HG03095 (cell line): ENCODE results near the gene COQ8B.

Experiments
- ATAC-seq: cut with Tn5 transposase; IDR thresholded peaks from one replicate; pipeline ENCODE4 v1.9.1; 2021; ENCODE audit warnings: moderate library complexity; ENCODE audit not compliant: unreplicated experiment

Gene COQ8B

DNA sequence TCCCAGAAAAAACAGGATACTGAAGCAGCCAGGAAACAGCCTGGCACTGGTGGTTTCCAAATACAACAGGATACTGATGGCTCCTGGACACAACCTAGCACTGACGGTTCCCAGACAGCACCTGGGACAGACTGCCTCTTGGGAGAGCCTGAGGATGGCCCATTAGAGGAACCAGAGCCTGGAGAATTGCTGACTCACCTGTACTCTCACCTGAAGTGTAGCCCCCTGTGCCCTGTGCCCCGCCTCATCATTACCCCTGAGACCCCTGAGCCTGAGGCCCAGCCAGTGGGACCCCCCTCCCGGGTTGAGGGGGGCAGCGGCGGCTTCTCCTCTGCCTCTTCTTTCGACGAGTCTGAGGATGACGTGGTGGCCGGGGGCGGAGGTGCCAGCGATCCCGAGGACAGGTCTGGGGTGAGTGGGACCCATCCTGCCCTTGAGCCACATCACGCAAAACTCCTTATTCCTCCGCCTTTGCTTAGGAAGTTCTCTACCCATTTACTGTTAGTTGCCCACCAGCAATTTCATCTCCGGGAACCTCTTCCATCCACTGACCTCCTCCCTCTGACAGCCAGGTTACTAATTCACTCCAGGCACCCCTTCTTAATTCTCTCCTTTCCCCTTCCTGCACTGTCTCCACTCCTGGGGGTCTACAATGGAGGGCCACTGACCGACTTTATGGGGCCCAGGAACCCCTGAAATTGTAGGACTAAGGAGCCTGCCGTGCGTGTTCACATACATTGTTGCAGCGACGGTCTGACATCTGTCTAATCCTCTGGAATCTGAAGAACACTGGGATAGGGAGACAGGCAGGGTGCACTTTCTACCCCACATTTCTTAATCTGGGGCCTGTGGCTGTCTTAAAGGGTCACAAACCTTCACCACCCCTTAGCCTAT lies 1.4 kb upstream of the COQ8B start:
- no peak for ATAC-seq

DNA sequence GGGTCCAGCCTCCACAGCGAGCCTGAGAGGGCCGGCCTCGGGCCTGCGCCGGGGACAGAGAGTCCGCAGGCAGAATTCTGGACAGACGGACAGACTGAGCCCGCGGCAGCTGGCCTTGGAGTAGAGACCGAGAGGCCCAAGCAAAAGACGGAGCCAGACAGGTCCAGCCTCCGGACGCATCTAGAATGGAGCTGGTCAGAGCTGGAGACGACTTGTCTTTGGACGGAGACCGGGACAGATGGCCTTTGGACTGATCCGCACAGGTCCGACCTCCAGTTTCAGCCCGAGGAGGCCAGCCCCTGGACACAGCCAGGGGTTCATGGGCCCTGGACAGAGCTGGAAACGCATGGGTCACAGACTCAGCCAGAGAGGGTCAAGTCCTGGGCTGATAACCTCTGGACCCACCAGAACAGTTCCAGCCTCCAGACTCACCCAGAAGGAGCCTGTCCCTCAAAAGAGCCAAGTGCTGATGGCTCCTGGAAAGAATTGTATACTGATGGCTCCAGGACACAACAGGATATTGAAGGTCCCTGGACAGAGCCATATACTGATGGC lies 716 bp upstream of the COQ8B start:
- no peak for ATAC-seq

DNA sequence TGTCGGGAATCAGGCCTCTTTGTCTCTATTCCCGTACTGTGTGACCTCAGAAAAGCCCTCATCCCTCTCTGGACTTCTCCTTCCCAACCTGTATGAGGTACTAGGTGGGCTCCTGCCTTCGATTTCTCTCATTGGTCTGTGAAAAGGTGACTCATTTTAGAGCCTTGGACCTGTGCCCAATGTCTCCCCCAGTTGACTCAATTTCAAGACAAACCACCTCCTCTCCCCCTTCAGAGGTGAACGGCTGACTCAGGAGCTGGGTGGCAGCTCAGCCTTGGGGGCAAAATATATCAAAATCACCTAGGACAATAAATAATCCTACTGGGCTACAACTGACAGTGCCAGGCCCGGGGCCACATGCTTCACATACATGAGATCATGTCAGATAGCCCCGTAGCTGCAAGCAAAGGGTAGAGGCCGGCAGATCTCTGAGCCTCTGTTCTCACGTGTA lies 630 bp downstream of the COQ8B start:
- no peak for ATAC-seq

DNA sequence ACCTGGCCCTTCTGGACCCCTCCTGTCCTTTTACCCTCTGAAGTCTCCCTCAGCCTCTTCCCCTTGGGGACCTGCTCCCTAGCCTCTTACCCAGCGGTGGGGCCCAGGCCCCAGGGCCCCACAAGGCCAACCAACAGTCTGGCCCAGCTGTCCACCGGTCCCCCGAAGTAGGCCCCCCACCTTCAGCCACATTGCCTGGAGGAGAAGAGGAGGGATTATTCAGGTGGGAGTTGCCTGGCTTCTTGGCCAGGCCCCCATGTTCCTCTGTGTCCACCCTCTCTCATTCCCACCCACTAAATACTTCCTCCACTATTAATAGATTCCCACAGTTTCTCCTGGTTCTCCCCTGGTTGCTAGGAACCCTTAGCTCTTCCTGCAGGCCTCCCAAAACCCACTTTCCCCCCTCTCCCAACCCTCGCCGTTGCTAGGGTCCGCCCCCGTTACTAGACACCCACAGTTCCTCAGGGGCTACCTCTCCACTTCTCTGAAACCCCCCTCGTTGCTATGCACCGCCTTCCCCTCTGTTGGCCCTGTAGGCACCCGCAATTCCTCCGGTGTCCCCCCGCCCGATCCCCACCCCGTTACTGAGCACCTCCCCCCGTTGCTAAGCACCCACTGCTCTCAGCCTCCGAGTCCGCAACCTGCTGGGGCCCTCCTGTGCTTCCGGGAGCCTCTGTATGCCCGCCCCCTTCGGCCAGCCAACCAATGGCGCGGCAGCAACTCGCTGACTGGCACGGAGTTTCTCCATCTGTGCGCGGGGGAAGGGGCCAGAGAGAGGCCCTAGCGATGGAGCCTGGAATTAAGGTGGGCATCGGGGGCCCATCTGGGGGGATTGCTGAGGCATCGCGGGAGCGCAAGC lies 2.0 kb downstream of the COQ8B start:
- ATAC-seq = peak; percentile 57

DNA sequence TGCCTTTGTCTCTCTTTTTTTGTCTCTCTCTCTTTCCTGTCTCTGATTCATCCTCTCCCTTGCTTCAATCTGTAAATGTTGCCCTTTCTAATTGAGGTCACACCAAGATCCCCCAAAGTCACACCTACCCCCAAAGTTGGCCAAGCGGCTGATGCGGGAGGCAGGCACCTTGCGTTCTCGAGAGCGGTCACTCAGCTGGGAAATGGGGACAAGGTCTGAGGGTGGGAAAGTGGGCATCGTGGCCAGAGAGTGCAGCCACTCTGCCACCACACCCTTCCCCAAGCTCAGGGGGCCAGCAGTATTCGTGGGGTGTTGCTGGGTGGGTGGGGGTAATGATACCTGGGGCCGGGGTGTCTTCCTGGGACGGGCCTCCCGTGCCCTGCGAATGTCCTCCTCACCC lies 2.7 kb downstream of the COQ8B start:
- no peak for ATAC-seq

DNA sequence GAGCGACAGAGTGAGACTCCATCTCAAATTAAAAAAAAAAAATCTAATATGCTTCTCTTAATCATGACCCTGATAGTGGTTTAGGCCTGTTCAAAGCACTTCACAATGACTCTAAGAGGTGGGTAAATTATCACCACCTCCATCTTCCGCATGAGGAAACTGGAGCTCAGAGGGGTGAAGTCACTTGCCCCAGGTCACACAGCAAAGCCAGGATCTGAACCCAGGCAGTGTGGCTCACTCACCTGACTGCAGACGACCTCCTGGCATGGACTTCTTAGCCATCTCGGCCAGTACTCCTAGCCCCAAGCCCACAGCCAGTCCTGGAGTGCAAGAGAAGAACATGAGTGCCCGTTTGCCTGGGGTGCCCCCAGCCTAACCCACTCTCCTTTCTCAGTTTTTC lies 6.9 kb downstream of the COQ8B start:
- no peak for ATAC-seq

DNA sequence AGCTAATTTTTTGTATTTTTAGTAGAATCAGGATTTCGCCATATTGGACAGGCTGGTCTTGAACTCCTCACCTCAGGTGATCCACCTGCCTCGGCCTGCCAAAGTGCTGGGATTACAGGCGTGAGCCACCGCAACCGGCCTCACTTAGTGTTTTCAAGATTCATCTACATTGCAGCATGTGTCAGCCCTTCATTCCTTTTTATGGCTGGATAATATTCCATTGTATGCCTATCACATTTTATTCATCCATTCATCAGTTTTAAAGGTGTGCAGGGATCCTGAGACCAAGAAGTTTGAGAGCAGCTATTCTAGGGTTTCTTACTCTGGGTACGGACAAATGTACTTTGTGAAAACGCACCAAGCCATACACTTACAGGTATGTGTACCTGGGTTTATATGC lies 9.1 kb downstream of the COQ8B start:
- no peak for ATAC-seq

DNA sequence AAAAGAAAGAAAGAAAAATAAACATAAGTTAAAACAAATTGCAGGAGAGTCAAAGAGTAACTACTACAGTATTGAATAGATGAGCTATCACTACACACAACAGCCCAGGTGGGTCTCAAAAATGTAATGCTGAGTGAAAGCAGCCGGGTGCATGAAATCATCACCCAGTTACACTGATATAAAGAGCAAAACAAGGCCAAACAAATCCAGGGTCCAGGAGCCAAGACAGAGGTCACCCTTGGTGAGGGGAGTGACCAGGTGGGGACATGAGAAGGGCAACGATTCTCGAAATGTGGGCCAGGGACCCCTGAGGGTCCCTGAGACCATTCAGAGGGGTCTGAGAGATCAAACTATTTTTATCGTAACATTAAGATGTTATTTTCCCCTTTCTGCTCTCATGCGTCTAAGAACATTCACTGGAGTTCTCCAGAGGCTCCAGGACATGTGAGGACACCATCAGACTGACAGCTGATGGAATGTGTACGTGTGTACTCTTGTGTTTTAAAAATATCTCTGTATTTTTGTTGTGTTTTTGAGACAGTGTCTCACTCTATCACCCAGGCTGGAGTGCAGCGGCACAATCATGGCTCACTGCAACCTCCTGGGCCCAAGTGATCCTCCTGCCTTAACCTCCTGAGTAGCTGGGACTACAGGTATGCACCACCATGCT lies 10.6 kb downstream of the COQ8B start:
- no peak for ATAC-seq

DNA sequence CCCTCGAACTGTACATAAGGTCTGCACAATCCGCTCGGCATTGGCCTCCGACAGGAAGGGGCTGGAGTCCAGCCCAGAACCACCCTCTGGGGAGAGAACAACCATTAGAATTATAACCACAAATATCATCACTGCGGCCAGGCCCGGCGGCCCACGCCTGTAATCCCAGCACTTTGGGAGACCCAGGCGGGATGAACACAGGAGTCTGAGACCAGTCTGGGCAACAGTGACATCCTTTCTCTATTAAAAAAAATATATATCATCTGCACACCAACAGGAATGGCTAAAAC lies 11.4 kb downstream of the COQ8B start:
- no peak for ATAC-seq

DNA sequence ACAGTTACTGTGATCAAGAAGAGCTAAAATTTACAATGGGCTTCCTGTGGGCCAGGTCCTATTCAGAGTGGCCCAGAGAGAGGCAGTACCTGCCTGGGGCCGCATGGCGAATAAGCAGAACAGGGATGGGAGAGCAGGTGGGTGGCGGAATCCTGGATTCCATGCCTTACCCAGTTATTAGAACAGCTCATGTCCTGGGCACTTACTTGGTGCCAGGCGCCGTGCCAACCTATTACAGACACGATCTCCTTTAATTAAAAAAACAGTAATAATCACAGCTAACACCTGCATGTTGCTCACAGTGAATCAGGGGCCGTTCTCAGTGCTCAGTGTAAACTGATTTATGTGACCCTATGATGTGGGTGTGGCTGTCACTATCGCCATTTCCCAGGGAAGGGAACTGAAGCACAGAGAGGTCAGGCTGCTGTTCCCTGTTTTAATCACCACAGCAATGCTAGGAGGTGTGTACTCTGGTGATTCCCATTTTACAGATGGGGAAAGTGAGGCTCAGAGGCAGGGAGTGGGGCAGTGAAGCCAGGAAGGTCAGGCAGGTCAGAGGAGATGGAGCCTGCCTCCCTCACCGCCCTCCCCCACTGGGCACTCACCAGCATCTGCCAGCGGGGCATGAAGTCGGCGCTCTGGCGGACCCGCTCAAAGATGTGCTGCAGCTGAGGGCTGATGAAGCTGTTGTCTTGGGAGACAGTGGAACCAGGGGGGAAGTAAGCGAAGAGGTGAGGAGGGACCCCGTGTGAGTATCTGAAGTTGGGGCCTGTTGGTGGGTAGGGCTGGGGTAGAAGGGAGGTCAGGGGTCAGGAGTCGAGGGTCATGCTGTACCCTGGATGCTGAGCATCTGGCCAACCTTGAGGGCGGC lies 12.0 kb downstream of the COQ8B start:
- ATAC-seq = no peak

DNA sequence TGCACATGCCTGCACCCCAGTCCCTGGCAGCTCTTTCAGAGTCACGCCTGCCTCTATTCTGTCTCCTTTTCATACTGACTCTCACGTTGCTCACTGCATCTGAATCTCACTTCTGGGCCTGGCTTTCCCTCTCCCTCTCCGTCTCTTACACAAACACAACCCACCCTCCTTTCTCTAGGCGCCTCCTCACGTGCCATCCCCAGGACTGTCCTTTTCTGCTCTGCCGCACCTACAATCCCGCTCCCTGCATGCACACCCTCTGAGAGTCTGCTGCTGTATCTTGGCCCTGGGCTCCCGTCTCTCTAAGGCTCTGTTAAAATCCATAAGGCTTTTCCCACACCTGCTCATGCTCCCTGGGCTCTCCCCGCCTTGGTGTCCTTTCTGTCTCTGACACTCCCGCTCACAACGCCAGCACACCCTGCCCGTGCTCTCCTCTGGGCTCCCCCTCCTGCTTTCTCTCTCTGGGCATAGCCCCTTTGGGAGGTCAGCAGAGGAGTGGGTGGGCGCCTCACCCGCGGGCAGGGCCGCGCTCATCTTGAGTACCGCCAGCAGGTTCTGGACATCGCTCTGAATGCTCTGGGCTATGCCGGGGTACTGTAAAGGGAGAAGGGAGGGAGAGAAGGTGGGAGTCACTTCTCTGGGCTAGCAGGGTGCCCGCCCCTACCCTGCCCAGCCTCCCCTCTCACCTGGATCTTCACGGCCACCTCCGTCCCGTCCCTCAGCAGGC lies 13.5 kb downstream of the COQ8B start:
- no peak for ATAC-seq

DNA sequence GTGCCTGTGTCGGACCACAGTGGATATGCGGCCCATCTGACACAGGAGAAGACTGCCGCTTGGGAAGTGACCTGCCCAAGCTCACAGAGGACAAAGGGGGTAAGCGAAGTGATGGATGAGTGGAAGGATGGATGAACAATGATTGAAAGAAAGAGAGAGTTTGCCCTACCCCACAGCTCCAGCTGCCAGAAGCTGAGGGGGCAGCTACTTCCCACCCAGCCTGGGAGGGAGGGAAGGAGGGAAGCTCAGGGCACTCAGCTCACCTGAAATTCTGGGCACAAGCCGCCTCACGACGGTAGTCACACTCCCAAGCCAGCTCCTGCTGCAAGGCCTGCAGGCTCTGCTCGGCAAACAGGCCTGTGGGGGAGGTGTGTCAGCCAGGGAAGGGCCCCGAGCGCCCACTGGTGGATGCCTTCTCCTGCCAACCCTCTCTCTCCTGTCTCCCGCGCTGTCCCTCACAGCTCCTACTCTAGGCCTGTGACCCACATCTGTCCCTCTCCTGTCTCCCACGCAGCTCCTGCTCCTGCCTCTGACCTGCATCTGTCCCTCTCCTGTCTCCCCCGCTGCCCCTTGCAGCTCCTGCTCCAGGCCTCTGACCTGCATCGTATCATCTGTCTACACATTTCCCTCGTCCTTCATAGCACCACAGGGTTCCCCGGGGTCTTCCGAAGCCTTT lies 14.2 kb downstream of the COQ8B start:
- no peak for ATAC-seq

DNA sequence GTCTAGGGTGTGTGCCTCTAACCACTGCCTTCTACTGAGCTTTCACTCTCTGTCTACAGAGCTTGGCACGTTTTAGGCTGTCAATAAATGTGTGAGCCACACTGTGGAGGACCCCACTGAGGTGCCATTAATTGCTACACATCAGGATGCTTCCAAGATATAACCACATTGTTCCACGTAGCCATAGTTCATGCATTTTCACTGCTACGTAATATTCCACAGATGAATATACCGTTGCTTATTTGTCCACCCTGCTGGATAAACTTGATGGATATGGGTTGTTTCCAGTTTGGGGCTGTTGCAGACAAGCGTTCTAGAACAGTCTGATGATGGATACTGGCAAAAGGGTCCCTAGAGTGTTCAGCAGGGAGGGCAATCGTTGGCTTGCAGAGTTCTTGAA lies 14.9 kb downstream of the COQ8B start:
- no peak for ATAC-seq

DNA sequence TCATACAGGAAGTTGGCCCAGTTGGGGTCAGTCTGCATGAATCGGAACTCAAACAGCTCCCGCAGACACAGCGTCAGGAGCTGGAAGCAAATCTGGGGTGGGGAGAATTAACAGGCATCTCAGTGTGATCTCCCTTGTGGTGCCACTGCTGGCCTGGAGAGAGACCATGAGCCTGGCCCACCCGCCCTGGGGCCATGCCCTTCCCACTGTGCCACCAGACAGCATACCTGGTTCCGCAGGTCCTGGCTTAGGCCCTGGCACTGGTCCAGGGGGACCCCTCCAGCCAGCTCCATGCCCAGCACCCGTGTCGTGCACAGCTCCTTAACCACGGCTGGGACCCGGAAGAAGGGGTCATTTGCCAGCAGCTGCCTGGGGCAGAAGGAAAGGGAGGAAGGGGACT lies 16.6 kb downstream of the COQ8B start:
- ATAC-seq = no peak

DNA sequence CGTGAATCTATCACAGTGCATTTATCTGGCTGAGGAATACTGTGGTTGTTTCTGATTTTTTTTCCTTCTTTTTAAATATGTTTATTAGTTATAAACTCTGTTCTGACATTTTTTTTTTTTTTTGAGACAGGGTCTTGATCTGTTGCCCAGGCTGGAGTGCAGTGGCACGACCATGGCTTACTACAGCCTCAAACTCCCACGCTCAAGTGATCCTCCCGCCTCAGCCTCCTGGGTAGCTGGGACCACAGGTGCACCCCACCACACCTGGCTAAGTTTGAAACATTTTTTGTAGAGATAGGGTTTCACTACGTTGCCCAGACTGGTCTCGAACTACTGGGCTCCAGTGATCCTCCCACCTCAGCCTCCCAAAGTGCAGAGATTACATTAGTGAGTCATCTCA lies 19.7 kb downstream of the COQ8B start:
- ATAC-seq = no peak

DNA sequence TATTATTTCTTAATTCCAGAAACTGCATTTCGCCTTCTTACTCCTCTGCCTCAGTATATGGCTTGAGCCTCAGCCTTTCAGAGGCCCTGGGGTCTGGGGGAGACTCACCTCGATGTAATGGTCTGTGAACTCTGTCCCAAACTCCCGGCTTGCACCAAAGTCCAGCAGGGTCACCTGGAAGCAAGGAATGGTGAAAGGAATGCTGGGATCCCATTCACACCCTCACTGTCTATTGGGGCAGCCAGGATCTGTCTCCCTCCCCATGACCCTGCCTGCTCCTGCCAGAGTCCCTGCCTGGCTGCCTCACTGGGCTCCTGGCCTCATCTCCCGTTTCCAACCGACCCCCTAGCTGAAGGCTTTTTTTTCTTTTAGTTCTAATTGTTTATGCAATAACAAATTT lies 20.8 kb downstream of the COQ8B start:
- no peak for ATAC-seq

DNA sequence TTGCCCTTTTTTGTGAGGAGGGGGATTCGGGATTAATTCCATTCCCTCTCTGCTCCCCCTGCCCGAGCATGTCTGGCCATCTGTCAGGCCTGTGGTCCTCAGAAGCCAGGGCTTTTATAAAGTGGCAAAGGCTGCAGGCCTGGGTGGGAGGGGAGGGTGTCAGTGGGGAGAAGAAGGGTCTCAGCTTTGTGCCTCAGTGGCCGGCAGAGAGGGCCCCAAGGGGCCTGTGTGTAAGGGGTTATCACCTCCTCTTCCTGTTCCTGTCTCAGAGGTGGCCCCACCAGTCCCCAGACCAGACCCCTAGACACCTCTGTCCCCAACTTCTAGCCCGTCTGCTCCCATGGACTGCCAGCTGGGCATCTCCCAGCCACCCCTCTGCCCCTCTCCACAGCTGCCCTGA lies 22.8 kb downstream of the COQ8B start:
- ATAC-seq = no peak

DNA sequence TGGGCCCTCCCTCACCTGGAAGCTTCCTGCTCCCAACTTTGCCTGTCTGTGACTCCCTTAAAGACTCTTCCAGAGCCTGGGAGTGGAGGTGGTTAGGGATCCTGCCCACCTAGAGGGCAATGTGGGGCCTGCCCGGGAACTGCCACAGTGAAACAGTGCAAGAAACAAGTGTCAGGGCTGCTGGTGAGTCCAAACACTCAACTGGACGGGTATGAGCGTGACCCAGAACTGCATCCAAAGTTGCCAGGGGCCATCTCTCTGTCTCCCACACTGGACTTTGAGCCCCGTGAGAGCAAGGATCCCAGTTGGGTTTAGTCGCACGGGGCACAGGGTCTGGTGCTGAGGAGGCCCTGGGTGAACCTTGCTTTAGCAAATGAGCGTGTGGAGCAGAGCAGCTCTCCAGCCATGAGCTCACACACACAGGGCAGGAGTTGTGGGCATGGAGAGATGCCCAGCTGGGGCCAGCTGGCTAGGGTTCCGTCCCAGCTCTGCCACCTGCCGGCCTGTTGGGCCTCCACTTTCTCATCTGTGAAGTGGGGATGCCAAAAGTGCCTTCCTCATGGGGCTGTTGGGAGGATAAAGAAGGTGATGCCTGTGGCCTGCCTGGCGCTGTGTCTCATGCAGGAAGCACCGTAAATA lies 23.4 kb downstream of the COQ8B start:
- no peak for ATAC-seq

DNA sequence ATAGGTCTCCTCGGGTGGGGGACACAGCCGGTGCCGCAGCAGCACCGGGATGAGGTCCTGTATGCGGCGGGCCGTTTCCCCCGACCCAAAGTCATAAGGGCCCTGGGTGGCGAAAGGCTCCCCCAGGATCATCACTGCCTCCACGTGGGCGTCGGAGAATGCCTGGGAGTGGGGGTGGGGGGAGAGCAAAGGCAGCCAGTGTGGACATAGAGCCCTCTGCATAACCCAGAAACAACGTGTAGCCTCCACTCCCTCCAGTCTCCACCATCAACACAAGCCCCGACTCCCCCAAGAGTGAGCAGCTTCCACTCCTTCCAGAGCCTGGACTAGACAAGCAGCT lies 24.5 kb downstream of the COQ8B start:
- ATAC-seq = no peak
